ENCODE data around the gene RUNX1.
A peak's percentile ranks its signal among the peaks of the same experiment; 100 is the strongest.

The RUNX1 gene

DNA sequence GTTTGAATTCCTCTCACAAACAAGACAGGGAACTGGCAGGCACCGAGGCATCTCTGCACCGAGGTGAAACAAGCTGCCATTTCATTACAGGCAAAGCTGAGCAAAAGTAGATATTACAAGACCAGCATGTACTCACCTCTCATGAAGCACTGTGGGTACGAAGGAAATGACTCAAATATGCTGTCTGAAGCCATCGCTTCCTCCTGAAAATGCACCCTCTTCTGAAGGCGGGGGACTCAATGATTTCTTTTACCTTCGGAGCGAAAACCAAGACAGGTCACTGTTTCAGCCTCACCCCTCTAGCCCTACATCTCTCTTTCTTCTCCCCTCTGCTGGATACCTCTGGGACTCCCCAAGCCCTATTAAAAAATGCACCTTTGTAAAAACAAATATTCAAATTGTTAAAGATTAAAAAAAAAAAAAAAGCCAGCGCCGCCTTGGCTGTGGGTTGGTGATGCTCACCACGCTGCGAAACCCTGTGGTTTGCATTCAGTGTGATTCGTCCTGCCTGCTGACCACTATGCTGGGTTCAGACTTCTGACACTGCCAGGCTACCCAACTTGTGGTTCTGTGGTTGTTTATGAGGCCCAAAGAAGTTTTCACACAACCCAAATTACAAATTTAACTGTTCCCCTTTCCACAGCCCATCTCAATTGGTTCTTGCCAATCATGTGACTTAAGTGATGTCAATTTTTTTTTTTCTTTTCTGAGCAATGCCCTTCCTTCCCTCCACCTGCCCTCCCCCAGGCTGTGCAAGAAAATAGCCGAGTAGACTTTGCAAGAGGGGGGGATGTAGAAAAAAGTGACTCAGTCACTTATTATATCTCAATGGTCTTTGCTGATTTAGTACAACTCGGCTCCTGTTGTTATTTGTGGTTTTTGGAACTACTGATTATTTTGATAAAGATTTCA lies at the start of gene RUNX1:
TSS of gene RUNX1 (minus strand) at position 597 of the 912 bp plus-strand sequence.
- Histone ChIP-seq H3K27ac (peak within 1 kb of the TSS; percentile 40 to 90), H3K4me3 (peak within 1 kb of the TSS; percentile 62)
- no peak for DNase-seq (ENCODE audit: low spot score)
- TF ChIP-seq, protein P1, sequence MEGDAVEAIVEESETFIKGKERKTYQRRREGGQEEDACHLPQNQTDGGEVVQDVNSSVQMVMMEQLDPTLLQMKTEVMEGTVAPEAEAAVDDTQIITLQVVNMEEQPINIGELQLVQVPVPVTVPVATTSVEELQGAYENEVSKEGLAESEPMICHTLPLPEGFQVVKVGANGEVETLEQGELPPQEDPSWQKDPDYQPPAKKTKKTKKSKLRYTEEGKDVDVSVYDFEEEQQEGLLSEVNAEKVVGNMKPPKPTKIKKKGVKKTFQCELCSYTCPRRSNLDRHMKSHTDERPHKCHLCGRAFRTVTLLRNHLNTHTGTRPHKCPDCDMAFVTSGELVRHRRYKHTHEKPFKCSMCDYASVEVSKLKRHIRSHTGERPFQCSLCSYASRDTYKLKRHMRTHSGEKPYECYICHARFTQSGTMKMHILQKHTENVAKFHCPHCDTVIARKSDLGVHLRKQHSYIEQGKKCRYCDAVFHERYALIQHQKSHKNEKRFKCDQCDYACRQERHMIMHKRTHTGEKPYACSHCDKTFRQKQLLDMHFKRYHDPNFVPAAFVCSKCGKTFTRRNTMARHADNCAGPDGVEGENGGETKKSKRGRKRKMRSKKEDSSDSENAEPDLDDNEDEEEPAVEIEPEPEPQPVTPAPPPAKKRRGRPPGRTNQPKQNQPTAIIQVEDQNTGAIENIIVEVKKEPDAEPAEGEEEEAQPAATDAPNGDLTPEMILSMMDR (IDR thresholded peaks at IDR 0.05), result no peak

DNA sequence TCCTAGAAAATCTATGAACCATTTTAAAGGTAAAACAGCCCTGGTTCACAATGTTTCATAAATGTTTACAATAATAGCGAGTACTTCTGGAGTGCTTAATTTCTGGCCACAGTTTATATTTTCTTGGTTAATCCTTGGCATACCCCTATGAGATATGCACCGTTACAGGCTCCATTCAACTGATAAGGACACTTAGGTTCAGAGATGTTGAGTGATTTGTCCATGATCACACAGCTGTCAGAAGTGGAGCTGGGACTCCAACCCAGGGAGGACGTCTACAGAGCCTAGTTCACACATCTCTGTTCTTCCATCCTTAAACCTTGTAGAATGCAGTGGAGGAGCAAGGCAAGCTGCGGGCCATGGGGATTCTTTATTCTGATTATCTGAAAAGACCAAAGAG lies 48.4 kb upstream of the RUNX1 start:
- no peak overlapping the region for H3K4me3 ChIP-seq
- no peak for DNase-seq (ENCODE audit: low spot score)
- TF ChIP-seq, protein P1 (IDR thresholded peaks at IDR 0.05), result no peak
- no peak overlapping the region for H3K27ac ChIP-seq

DNA sequence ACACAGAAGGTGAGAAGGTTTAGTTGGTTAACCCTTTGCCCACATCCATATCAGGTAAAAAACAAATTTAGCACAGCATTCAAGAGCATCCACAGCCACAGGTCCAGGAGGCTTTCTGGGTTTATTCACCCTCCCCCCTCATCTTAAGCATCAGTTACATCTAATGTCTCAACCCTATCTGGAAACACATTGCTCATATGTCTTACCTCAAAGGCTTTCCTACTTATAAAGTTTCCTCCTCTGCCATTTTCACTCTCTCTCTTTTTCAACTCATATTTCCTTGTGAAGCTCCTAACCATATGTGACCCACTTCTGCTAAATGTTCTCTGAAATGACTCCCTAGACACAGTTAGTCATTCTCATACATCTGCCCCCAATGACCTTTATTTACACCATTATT lies 47.9 kb upstream of the RUNX1 start:
- no peak overlapping the region for H3K27ac ChIP-seq
- TF ChIP-seq, protein P1 (IDR thresholded peaks at IDR 0.05), result no peak
- H3K4me3 ChIP-seq, result no peak overlapping the region
- no peak for DNase-seq (ENCODE audit: low spot score)

DNA sequence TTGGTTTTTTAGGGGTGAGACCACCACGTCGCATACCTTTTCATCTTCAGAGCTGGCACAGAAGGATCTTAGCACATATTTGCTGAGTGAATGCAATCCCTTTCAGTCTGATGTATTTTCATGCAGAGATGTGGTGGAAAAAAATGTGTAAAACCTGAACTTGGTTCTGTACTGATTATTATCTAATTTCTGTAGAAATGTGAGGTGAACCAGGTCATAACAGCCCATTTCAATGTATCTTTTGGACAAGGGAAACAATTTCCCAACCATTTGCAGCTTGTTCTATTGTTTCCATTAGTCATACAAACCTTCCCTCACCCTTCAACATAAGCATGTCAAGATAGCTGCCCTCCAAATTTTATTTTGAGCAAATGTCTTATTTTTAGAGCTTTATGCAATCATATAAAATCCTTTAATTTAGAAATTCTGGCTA lies 46.8 kb upstream of the RUNX1 start:
- no peak overlapping the region for H3K4me3 ChIP-seq
- TF ChIP-seq, protein P1 (IDR thresholded peaks at IDR 0.05), result no peak
- no peak for DNase-seq (ENCODE audit: low spot score)
- H3K27ac ChIP-seq, result no peak overlapping the region

DNA sequence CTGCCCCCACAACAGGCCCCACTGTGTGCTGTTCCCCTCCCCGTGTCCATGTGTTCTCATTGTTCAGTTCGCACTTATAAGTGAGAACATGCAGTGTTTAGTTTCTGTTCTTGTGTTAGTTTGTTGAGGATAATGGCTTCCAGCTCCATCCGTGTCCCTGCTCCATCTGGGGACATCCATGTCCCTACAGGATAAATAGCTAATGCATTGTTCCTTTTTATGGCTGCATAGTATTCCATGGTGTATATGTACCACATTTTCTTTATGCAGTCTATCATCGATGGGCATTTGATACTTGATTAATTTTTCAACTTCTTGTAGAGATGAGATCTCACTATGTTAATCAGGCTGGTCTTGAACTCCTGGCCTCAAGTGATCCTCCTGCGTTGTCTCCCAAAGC lies 44.4 kb upstream of the RUNX1 start:
- Histone ChIP-seq H3K27ac (no peak overlapping the region), H3K4me3 (no peak overlapping the region)
- DNase-seq (ENCODE audit: low spot score), result no peak
- TF ChIP-seq, protein P1 (IDR thresholded peaks at IDR 0.05), result no peak

DNA sequence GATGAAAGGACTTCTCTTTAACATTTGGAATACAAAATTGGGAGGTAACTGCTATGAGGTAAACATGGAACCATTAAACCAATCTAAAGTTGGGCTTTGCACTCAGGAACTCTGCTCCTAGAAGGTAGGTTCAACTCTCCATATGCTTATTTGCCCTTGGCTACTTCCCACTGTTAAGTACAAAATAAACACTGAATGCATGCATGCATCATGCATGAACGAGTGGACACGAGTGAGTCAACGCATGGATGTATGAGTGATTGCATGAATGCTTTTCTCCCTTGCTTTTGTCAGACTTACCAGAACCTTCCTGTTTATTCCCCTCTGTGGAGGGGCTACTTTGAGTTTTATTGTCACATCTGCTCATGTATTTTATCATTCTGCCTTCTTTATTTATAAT lies 42.4 kb upstream of the RUNX1 start:
- no peak for DNase-seq (ENCODE audit: low spot score)
- Histone ChIP-seq H3K4me3 (no peak overlapping the region), H3K27ac (no peak overlapping the region)
- TF ChIP-seq, protein P1 (IDR thresholded peaks at IDR 0.05), result no peak

DNA sequence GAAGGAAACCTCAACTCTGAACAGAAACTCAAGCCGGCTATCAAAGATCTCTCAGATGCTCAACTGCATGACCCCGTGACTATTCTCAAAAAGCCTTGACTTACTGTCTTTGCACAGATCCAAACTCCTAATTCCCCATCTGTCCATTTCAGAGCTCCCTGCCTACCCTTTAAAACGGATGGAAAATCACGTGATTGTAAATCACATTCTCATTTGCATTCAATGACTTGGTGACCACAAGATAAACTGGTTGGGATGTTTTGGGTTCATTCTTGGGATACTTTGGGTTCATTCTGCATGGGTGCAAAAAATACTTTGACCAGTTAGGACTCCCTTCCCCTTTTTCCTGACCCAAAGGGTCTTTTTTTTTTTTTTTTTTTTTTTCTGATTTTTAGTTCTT lies 41.3 kb upstream of the RUNX1 start:
- DNase-seq (ENCODE audit: low spot score), result no peak
- TF ChIP-seq, protein P1 (IDR thresholded peaks at IDR 0.05), result no peak
- Histone ChIP-seq H3K27ac (no peak overlapping the region), H3K4me3 (no peak overlapping the region)
